ENCODE measurements around the gene ACTBL2. TPM values are rescaled to one million over a fixed set of nuclear protein-coding genes. Genes with fewer than 3 reads are reported as not detected.

ACTBL2 gene
- total and polyA plus RNA-seq, 2 experiments from 2014 or later, result 0.17 to 0.83 TPM

- H3K4me3 ChIP-seq, result no peak overlapping the region
- H3K79me2 ChIP-seq, result no peaks in the 10 kb centered on the region
- TF ChIP-seq EZH2phosphoT487 (IDR thresholded peaks at IDR 0.05; ENCODE audit: low read depth, severe bottlenecking, unreplicated experiment) (no peak), EZH2 (IDR thresholded peaks at IDR 0.05; ENCODE audit: borderline replicate concordance) (no peak), CTCF (IDR thresholded peaks at IDR 0.05; ENCODE audit: poor library complexity) (no peak)
- no peaks in the 10 kb centered on the region for H4K20me1 ChIP-seq (ENCODE audit: insufficient read depth, poor library complexity, severe bottlenecking)
- H3K9me2 ChIP-seq (replicated peaks; ENCODE audit: insufficient read depth), result no peaks in the 10 kb centered on the region
- no peak overlapping the region for H2AFZ ChIP-seq
- H3K27ac ChIP-seq, result no peak overlapping the region
- no peaks in the 10 kb centered on the region for H3K36me3 ChIP-seq (replicated peaks; ENCODE audit: insufficient read depth, low read depth)
- 87% methylated on average over 2 of the region's 2 CpGs for WGBS (ENCODE audit: low lambda C conversion rate, missing lambda C conversion rate)
- peaks cover 19% of the 10 kb centered on the region for H3K4me1 ChIP-seq (ENCODE audit: insufficient read depth)
- no peak overlapping the region for H3K4me2 ChIP-seq
- H3K9me3 ChIP-seq (ENCODE audit: low read depth), result no peaks in the 10 kb centered on the region
- H3K27me3 ChIP-seq, result no peaks in the 10 kb centered on the region
- DNase-seq (ENCODE audit: low spot score), result no peak
Observed at GRCh38 chr5:57508211-57508610, 25.6 kb upstream of the ACTBL2 start.

- Histone ChIP-seq H2AFZ (no peak overlapping the region), H3K27me3 (no peaks in the 10 kb centered on the region), H3K36me3 (replicated peaks; ENCODE audit: insufficient read depth, low read depth) (no peaks in the 10 kb centered on the region), H3K27ac (no peak overlapping the region), H3K4me2 (no peak overlapping the region), H3K9me3 (ENCODE audit: low read depth) (no peaks in the 10 kb centered on the region), H3K9me2 (replicated peaks; ENCODE audit: insufficient read depth) (no peaks in the 10 kb centered on the region), H3K4me3 (no peak overlapping the region), H3K4me1 (ENCODE audit: insufficient read depth) (peaks cover 28% of the 10 kb centered on the region), H4K20me1 (ENCODE audit: insufficient read depth, poor library complexity, severe bottlenecking) (no peaks in the 10 kb centered on the region), H3K79me2 (no peaks in the 10 kb centered on the region)
- DNase-seq (ENCODE audit: low spot score), result no peak
- TF ChIP-seq EZH2phosphoT487 (IDR thresholded peaks at IDR 0.05; ENCODE audit: low read depth, severe bottlenecking, unreplicated experiment) (no peak), EZH2 (IDR thresholded peaks at IDR 0.05; ENCODE audit: borderline replicate concordance) (no peak), CTCF (IDR thresholded peaks at IDR 0.05; ENCODE audit: poor library complexity) (no peak)
- 66% methylated on average over 5 of the region's 5 CpGs for WGBS (ENCODE audit: low lambda C conversion rate, missing lambda C conversion rate)
Observed at GRCh38 chr5:57505272-57506200, 22.9 kb upstream of the ACTBL2 start.

GRCh38 chr5:57504357-57504756 lies 21.7 kb upstream of the ACTBL2 start:
- TF ChIP-seq CTCF (IDR thresholded peaks at IDR 0.05; ENCODE audit: poor library complexity) (no peak), EZH2 (IDR thresholded peaks at IDR 0.05; ENCODE audit: borderline replicate concordance) (no peak), EZH2phosphoT487 (IDR thresholded peaks at IDR 0.05; ENCODE audit: low read depth, severe bottlenecking, unreplicated experiment) (no peak)

More at GRCh38 chr5:57504357-57504756, 21.7 kb upstream of the ACTBL2 start:
- Histone ChIP-seq H3K4me3 (no peak overlapping the region), H3K9me3 (ENCODE audit: low read depth) (no peaks in the 10 kb centered on the region), H3K79me2 (no peaks in the 10 kb centered on the region), H3K9me2 (replicated peaks; ENCODE audit: insufficient read depth) (no peaks in the 10 kb centered on the region), H3K27ac (no peak overlapping the region), H3K27me3 (no peaks in the 10 kb centered on the region), H4K20me1 (ENCODE audit: insufficient read depth, poor library complexity, severe bottlenecking) (no peaks in the 10 kb centered on the region), H3K36me3 (replicated peaks; ENCODE audit: insufficient read depth, low read depth) (no peaks in the 10 kb centered on the region), H3K4me2 (no peak overlapping the region), H3K4me1 (ENCODE audit: insufficient read depth) (peaks cover 28% of the 10 kb centered on the region), H2AFZ (no peak overlapping the region)
- DNase-seq (ENCODE audit: low spot score), result peak; percentile 27
- 90% methylated on average over 5 of the region's 5 CpGs for whole genome bisulfite sequencing (ENCODE audit: low lambda C conversion rate, missing lambda C conversion rate)
